KBM-7 (cell line): Measurements from ENCODE around the gene CCDC28A.
"Not testable (repeated sequence)": the region's sequence is repeated elsewhere in the genome, so short reads cannot be mapped to it uniquely, and the experiment has no call there.

Experiments
- DNase-seq: peaks from one replicate; pipeline ENCODE4 v3.0.0-alpha.2; 2015
- in situ Hi-C: fragments of 300-500 bp; cut with MboI; formaldehyde crosslinking; loops from 2 replicates; pipeline ENCODE4 v1.14.3; 2020; ENCODE audit warnings: low sequenced_read_pairs, low pct_unique_long_range_greater_than_20kb, mixed read lengths

Gene CCDC28A

GRCh38 chr6:138773177-138774091, at the start of gene CCDC28A:
Gene CCDC28A (plus strand): TSS chr6:138773769. CDS start chr6:138776121, 2,352 bp downstream.
- in situ Hi-C loops, result no loop called here

GRCh38 chr6:138724015-138724414, 49.6 kb upstream of the CCDC28A start:
- in situ Hi-C loops, result no loop called here
- DNase-seq, result peak; percentile 77

More at GRCh38 chr6:138773177-138774091, at the start of gene CCDC28A:
- DNase-seq, result peak; percentile 97

DNA sequence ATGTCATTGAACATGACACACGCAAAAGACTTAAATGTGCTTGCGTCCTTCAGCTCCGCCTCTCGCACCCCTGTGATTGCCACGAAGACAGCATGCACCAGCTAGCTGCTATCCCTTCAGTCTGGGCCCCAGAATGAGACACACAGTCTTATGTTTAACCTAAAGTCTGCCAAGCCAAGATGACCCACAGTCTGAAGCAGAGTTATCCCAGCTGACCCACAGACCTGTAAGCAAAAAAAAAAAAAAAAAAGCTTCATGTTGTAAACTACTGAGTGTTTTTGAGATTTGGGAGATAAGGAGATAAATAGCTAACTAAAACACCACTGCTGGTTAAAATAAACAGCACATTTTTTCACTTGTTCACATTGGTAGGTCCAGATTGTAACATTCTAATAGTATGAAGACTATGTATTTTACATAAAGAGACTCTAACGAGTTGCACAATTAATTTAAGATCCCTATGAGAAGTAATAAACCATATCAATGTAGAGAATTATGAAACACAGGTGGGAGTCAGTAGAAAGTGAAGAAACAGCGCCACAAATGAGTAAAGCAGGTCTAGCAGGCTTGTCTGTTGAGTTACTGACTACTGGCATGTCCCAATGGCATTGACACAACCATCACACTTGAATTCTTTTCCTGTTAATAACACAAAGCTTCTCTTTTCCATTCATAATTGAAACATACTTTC, 47.4 kb upstream of the CCDC28A start:
- in situ Hi-C loops, result no loop called here
- DNase-seq, result no peak

GRCh38 chr6:138726757-138727097, 46.8 kb upstream of the CCDC28A start:
- in situ Hi-C loops, result no loop called here
- no peak for DNase-seq

DNA sequence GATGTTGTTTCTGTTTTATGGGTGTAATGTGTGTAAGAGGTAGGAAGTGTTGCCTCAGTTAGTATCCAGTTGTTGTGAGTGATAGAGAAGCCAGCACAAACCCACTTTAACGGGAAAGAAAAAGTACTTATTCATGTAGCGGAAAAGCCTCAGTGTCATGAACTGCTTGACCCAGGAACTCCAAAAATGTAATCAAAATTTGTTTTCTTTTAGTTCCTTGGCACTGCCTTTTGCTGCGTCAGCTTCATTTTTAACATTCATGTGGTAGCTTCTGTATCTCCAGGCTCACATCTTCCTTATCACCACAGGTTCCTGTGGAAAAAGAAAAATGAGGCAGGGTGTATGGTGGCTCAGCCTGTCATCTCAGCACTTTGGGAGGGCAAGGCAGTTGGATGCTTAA, 46.4 kb upstream of the CCDC28A start:
- in situ Hi-C loops, result no loop called here
- DNase-seq, result no peak

- in situ Hi-C loops, result no loop called here
- DNase-seq, result peak; percentile 77
Measured at GRCh38 chr6:138728662-138729061, 44.9 kb upstream of the CCDC28A start.

GRCh38 chr6:138730037-138730436, 43.5 kb upstream of the CCDC28A start:
- in situ Hi-C loops, DNase-seq: not testable (repeated sequence)

GRCh38 chr6:138734585-138734984, 39.0 kb upstream of the CCDC28A start:
- in situ Hi-C loops, result no loop called here

GRCh38 chr6:138736640-138737039, 36.9 kb upstream of the CCDC28A start:
- no peak for DNase-seq
- in situ Hi-C loops, result no loop called here

More at GRCh38 chr6:138734585-138734984, 39.0 kb upstream of the CCDC28A start:
- DNase-seq, result no peak

GRCh38 chr6:138752017-138752416, 21.6 kb upstream of the CCDC28A start:
- DNase-seq, result no peak
- in situ Hi-C loops, result no loop called here

GRCh38 chr6:138757136-138757535, 16.4 kb upstream of the CCDC28A start:
- in situ Hi-C loops, result no loop called here
- DNase-seq, result no peak

GRCh38 chr6:138765896-138766655, 7.5 kb upstream of the CCDC28A start:
- in situ Hi-C loops, result no loop called here
- peak; percentile 65 for DNase-seq

- in situ Hi-C loops, result no loop called here
Measured at GRCh38 chr6:138769102-138769676, 4.4 kb upstream of the CCDC28A start.

DNA sequence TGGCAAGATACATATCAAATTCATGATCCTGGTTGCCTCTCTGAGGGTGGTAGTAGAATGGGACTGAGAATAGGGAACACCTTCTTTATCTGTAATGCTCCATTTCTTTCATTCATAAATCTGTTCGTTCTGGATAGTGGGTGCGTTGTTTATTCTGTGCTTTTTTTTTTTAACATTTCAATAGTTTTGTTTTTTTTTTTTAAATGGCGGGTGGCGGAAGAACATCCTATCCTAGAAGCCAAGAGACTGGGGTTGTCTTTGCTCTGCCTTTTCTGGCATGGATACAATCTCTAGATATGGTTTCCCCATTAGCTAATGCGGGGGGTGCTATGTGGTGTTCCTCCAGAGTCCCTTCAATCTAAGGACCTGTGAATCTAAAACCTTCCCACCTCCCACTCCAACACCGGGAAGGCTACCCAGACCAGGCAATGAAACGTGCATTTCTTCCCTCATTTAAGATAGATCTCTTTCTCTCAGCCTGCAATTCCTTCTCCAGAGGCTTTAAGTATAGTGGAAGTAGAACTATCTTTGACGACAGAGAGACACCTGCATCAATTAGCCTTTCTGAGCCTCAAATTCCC, 883 bp upstream of the CCDC28A start:
- in situ Hi-C loops, result no loop called here
- DNase-seq, result no peak

More at GRCh38 chr6:138769102-138769676, 4.4 kb upstream of the CCDC28A start:
- peak; percentile 89 for DNase-seq

DNA sequence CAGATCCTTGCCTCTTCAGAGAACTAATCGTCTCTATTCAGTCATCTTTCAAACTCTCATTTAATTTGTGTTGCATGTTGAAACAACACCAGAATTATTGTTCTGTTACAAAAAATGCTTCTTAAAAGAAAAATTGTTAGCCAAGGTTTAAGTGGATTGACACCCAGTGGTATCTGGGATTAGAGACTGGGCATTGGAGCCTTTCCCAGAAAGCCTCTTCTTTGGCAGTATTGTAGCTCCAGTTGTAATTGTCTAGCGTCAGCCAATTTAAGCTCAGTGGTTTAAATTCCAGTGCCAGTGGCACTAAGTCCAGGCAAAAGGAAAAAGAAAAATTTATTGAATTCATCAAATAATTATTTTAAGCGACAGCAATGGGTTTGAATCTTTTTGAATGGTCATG, 801 bp downstream of the CCDC28A start:
- in situ Hi-C loops, result no loop called here
- DNase-seq, result no peak

DNA sequence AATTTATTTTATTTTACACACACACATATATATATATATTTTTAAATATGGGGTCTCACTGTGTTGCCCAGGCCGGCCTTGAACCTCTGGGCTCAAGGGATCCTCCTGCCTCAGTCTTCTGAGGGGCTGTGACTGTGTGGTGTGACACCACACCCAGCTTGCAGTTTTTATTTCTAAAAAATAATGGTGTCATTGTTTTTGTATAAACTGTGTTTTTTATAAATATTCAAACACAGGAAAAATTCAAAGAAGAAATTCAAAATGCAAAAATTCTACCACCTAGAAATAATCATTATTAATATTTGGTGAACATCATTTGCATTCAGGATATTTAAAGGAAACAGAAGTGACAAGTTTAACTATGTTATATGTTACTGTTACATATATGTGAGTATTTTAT, 3.1 kb downstream of the CCDC28A start:
- DNase-seq, result no peak
- in situ Hi-C loops, result no loop called here

GRCh38 chr6:138778331-138778730, 4.8 kb downstream of the CCDC28A start:
- DNase-seq, result no peak
- in situ Hi-C loops, result no loop called here

DNA sequence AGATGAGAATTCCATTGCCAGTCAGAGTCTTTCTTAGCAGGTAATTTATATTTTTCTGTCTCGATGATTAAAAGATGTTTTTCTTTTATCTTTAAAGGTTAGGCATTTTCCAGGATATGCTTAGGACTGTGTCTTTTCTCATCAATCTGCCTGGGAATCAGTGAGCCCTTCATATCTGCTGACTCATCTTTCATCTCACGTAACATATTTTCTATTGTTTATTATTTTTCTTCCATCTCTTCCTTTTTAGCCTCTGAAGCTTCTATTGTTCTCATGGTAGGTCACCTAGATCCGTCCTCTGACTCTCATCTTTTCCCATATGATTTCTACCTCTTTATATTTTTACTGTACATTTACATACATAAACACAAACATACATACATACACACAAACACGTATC, 8.7 kb downstream of the CCDC28A start:
- no peak for DNase-seq
- in situ Hi-C loops, result no loop called here

GRCh38 chr6:138785079-138785478, 11.5 kb downstream of the CCDC28A start:
- DNase-seq, result no peak
- in situ Hi-C loops, result no loop called here
